ENCODE measurements around the gene ADNP2.

The ADNP2 gene

DNA sequence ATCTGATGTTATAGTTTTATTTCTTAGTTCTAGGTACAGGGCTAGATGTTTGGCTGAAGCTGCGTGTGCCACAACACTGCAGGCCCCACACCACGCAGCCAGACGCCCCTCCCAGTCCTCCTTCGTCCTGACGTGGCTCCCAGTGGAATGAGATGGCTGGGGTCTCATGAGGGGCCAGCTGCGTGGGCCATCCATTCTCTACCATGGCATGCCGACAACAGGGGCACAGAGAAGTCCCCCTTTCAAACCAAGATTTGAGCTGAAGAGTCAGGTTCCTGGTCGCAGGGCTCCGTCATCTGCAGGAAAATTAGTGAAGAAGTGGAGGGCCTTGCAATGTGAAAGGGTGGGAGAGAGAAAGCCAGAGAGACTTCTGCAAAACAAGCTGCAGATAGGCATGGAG lies 73.8 kb downstream of the ADNP2 start:
- in situ Hi-C loops (cut with MboI; ENCODE audit: low sequenced_read_pairs, unreplicated experiment) = no loop called here
- TF ChIP-seq, protein P1, sequence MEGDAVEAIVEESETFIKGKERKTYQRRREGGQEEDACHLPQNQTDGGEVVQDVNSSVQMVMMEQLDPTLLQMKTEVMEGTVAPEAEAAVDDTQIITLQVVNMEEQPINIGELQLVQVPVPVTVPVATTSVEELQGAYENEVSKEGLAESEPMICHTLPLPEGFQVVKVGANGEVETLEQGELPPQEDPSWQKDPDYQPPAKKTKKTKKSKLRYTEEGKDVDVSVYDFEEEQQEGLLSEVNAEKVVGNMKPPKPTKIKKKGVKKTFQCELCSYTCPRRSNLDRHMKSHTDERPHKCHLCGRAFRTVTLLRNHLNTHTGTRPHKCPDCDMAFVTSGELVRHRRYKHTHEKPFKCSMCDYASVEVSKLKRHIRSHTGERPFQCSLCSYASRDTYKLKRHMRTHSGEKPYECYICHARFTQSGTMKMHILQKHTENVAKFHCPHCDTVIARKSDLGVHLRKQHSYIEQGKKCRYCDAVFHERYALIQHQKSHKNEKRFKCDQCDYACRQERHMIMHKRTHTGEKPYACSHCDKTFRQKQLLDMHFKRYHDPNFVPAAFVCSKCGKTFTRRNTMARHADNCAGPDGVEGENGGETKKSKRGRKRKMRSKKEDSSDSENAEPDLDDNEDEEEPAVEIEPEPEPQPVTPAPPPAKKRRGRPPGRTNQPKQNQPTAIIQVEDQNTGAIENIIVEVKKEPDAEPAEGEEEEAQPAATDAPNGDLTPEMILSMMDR (IDR thresholded peaks at IDR 0.05; ENCODE audit: borderline replicate concordance, control extremely low read depth, extremely low read depth, insufficient read depth, missing control alignments) = no peak
- DNase-seq (ENCODE audit: low spot score) = no peak

DNA sequence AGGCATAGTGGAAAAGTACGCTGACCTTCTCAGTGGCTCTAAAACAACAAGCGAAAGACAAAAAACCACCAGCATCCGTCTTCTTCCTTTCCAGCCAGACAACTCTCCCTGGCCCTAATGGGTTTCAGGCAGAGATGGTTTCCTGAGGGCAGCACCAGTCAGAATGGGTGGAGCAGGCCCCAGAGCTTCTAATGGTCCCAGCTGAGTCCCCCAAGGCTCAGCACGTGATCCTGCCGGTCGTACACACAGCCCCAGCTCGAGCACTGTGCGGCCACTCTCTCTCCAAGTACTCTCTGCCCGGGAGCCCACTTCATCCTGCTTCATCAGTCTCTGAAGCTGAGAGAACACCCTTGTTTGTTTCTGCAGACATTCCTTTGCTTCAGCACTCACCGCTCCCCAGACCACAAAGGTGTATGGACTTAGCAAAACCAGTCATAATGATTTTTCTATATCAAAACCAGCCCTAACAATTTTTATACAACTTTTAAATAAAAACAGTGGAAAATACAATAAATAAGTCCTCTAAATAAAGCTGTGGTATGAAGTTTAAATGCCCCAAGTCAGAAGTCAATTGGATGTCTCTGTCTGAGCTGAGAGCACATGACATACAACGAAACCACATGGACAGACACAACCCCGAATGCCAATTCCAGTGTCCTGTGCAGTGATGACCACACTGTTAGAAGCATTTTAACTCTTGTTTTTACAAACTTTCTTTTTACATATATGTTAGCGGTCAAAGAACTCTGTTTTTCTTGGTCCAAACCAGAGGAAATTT lies 74.4 kb downstream of the ADNP2 start:
- no peak for DNase-seq (ENCODE audit: low spot score)
- in situ Hi-C loops (cut with MboI; ENCODE audit: low sequenced_read_pairs, unreplicated experiment) = no loop called here
- TF ChIP-seq, protein P1 (IDR thresholded peaks at IDR 0.05; ENCODE audit: borderline replicate concordance, control extremely low read depth, extremely low read depth, insufficient read depth, missing control alignments) = no peak

DNA sequence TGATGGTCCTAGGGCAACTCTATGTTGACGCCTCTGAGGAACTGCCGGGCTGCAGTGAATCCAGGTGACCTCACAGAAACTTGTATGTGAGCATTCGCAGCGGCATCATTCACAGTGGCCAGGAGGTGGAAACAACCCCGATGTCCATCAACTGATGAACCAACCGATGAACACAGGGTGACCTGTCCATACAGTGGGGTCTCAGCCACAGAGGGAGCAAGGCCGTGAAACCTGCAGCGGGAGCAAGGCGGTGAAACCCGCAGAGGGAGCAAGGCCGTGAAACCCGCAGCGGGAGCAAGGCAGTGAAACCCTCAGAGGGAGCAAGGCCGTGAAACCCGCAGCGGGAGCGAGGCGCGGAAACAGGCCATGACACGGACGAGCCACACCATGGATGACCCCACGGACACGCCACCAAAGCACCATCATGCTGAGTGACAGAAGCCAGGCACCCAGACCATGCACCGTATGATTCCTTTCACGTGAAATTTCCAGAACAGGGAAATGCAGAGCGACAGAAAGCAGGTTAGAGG lies 75.2 kb downstream of the ADNP2 start:
- in situ Hi-C loops (cut with MboI; ENCODE audit: low sequenced_read_pairs, unreplicated experiment) = no loop called here
- DNase-seq (ENCODE audit: low spot score) = no peak
- TF ChIP-seq, protein P1 (IDR thresholded peaks at IDR 0.05; ENCODE audit: borderline replicate concordance, control extremely low read depth, extremely low read depth, insufficient read depth, missing control alignments) = no peak

DNA sequence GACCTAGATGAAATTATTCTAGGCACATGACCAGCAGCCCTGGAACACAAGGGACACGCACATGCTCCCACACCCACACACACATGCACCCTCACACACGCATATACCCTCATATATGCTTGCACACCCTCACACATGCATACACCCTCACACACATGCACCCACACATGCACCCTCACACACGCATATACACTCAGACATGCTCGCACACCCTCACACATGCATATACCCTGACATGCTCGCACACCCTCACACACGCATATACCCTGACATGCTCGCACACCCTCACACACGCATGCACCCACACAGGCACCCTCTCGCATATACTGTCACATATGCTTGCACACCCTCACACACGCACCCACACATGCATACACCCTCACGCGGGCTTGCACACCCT lies 76.5 kb downstream of the ADNP2 start:
- TF ChIP-seq, protein P1 (IDR thresholded peaks at IDR 0.05; ENCODE audit: borderline replicate concordance, control extremely low read depth, extremely low read depth, insufficient read depth, missing control alignments) = no peak
- DNase-seq (ENCODE audit: low spot score) = no peak

DNA sequence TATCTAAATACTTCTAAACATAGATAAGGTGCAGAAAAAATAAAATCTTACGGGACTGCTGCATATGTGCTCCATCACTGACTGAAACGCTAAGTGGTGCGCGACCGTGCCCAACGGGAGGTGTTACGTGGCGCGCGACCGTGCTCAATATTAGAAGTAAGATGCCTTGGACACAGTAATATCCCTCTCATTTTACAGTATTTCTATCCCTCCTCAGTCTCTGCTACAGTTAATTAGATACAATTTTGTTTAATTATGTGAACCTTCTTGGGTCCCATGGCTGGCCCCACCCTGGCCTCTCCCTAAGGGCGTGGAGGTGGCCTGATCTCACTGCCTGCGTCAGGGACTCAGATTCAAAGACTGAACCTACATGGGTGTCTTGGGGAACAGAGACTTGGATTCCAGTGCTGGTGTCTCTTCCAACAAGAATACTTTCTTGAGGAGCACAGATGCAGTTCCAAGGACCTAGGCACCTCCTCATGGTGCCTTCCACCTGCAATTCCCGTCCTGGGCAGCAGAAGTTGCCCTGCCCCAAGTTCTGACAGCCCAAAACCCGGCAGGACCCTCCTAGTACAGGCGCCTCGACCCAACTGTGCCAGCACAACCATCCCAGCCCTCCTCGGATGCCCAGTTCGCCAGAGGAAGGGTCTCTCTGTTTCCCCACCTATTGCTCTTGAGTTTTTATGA lies 79.0 kb downstream of the ADNP2 start:
- DNase-seq (ENCODE audit: low spot score) = no peak
- TF ChIP-seq, protein P1 (IDR thresholded peaks at IDR 0.05; ENCODE audit: borderline replicate concordance, control extremely low read depth, extremely low read depth, insufficient read depth, missing control alignments) = no peak
- in situ Hi-C loops (cut with MboI; ENCODE audit: low sequenced_read_pairs, unreplicated experiment) = no loop called here

More for the DNA sequence above, 76.5 kb downstream of the ADNP2 start:
- in situ Hi-C loops (cut with MboI; ENCODE audit: low sequenced_read_pairs, unreplicated experiment) = no loop called here

DNA sequence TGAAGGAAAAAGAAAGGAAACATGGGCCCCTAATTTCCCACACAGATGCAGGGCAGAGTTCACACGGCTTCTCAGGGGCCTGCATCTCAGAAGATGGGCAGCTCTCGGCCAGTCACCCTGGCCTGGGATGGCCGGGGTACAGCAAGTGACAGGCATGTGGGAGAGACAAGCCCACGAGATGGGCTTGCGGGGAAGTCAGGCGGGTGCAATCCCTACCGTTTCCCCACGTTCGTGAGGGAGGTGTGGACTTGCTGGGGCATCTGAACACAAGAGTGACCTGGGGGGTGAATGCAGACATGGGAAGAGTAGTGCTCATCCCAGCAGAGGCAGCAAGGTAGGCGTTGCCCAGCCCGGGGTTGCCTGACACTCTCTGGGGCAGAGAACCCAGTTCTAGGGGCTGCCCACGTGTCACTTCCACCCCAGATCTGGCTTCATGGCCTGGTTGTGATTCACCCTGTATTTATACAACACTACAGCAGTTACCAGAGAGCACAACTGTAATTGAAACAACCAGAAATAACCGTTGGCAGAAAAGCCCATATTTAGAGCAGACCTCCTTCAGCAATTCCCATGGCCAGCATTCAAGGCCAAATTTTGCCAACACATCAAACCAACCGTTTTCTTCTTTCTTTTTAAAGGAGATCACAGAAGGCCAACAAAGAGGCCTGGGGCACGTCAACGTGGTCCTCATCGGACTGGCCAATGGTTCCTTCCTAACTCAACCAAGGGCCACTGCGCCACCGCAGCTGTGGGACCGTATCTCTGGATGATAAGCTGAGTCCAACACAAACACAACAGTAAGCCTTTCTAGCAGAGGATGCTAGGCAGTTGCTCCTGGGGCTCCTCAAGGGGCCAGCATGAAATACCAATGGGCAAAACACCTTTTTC lies 79.8 kb downstream of the ADNP2 start:
- no peak for DNase-seq (ENCODE audit: low spot score)
- TF ChIP-seq, protein P1 (IDR thresholded peaks at IDR 0.05; ENCODE audit: borderline replicate concordance, control extremely low read depth, extremely low read depth, insufficient read depth, missing control alignments) = no peak
- in situ Hi-C loops (cut with MboI; ENCODE audit: low sequenced_read_pairs, unreplicated experiment) = no loop called here
